Fibroblast of pulmonary artery (primary cell): ENCODE results near the gene PPP4R2.

Source experiments
- DNase-seq: peaks from one replicate; pipeline ENCODE4 v3.0.0-alpha.2; 2010; ENCODE audit warnings: low read depth
- H3K4me3 ChIP-seq: replicated peaks from 2 replicates; pipeline ENCODE4 v1.5.1; 2011; ENCODE audit warnings: low read depth, mild to moderate bottlenecking, control low read depth, low read length, moderate library complexity
- TF ChIP-seq, protein P1 (sequence below): IDR thresholded peaks from 2 replicates; pipeline ENCODE4 v1.5.1; 2011; ENCODE audit warnings: mild to moderate bottlenecking, control low read depth, low read length, inconsistent platforms; ENCODE audit errors: missing control alignments

PPP4R2 gene

DNA sequence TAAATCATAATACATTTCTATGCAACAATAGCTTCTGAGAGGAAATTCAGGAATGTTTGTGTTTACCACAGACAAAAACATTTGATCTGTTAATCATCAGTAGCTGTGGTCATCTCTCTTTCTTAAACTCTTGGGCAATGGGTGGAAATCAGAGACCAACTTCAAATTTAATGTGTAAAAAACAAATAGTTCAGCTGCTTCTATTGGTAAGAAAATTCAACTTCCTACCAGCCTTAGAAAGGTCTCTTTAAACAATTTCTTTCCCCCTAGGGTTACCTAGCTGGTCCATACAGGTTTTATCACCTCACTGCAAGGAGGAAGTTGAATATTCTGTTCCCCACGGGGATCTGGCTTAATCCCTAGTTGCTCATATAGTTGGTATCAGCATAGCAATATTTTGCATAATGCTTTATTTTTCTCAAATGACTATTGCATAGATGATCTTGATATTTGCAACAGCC, 20.3 kb upstream of the PPP4R2 start:
- H3K4me3 ChIP-seq = no peak overlapping the region
- DNase-seq = peak; percentile 71
- TF ChIP-seq, protein P1, sequence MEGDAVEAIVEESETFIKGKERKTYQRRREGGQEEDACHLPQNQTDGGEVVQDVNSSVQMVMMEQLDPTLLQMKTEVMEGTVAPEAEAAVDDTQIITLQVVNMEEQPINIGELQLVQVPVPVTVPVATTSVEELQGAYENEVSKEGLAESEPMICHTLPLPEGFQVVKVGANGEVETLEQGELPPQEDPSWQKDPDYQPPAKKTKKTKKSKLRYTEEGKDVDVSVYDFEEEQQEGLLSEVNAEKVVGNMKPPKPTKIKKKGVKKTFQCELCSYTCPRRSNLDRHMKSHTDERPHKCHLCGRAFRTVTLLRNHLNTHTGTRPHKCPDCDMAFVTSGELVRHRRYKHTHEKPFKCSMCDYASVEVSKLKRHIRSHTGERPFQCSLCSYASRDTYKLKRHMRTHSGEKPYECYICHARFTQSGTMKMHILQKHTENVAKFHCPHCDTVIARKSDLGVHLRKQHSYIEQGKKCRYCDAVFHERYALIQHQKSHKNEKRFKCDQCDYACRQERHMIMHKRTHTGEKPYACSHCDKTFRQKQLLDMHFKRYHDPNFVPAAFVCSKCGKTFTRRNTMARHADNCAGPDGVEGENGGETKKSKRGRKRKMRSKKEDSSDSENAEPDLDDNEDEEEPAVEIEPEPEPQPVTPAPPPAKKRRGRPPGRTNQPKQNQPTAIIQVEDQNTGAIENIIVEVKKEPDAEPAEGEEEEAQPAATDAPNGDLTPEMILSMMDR = no peak

DNA sequence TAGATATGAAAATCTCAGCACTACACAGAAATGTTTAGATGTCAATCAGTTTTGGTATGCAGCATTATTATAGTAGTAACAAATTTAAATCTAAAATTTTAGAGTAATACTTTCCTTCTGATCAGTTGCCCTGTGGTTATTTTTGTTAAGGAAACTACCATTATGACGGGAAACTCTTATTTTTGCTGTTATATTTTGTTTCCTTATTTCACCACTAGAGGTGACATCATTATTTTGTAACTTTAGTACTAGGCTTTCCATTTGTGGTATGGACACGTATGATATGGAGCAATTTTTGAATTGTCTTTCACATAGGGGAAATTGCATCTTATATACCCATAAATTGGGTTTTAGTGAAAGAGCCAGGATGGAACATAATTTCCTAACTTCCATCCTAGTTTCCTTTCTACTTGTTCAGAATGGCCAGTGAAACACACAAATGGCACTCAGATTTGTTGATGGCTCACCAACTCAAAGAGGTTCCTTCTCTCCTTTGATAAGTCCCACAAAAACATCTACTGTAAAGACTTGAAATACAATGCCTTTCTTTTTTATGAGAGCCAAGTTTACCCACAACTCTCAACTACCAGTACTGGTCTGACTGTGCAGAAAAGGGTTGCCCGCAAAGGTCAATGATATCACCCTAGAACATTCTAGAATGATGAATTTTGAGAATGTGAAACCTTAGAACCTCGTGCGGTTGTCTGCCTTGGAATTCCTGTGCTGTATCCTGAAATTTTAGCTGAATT, 19.4 kb upstream of the PPP4R2 start:
- H3K4me3 ChIP-seq = no peak overlapping the region
- peak; percentile 44 for DNase-seq
- TF ChIP-seq, protein P1 = no peak

DNA sequence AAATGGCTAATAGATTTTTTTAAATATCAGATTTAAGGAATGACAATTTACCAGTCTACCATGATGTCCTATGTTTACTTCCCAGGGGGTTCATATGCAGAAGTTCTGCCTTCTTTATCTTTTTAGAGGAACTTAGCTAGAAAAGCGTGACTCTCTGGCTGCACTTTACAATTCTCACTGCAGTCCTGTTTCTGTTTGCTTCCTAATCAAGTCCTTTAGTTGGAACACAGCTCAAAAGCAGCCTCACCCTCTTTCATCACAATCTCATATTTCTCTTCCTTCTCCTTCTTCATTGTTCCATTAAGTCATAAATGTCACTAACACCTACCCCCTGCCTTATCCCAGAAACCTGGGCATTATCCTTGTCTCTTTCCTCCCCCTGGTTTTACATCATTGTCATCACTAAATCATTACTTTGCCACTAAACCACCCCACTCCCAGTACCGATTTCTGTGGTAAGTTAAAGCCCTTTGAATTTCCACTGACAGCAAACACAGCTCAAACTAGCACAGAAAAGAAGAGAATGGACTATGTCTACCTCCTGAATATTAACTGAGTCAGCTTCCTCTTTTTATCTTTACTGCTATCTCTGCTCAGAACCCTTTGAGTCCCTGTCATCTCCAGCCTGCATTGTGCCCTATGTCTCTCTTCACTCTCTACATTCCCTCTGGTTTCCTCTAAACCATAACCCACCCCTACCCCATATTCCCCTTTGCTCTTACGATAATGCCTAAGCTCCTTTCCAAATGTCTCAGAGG, 13.8 kb upstream of the PPP4R2 start:
- TF ChIP-seq, protein P1 = no peak
- DNase-seq = no peak
- H3K4me3 ChIP-seq = no peak overlapping the region

DNA sequence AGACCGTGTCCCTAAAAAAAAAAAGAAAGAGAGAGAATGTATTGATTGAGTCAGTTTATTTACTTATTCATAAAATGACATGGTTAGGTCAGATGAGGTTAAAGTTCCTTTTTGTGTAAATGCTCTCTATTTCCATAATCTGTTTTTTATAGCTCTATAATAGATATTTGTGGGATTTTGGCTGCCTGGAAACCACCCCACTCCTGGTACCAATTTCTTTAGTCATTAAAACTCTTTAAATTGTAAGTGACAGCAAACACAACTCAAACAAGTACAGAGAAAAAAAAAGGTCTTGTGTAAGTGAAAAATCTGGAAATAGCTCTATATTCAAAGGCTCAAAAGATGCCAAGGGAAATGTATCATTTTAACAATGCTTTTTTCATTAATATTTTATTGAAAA, 11.0 kb upstream of the PPP4R2 start:
- no peak overlapping the region for H3K4me3 ChIP-seq
- TF ChIP-seq, protein P1 = no peak
- DNase-seq = no peak

DNA sequence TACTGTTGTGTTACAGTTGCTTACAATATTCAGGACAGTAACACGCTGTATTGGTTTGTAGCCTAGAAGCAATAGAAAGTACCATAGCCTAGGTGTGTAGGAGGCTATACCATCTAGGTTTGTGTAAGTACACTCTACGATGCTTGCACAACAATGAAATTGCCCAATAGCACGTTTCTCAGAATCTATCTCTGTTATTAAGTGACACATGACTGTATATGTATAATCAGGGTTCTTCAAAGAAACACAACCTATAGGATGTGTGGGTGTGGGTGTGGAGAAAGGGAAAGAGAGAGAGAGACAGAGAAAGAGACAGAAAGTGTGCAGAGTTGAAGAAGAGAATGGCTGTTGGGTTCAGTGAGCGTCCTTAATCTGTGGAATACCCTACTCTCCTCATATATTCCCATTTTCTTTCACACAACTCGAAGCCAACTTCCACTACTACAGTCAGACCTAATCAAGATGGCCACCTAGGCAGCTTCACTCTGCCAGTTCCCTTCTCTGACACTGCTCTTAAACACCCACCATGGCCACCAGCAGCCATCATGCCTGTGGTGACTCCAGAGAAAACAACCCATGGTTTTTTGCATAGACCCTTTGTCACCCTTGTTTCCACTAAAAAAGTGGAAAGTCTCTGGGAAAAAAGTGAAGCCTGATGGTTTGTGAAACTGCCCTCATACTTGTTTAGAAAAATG, 5.8 kb upstream of the PPP4R2 start:
- no peak overlapping the region for H3K4me3 ChIP-seq
- no peak for DNase-seq
- TF ChIP-seq, protein P1 = no peak

DNA sequence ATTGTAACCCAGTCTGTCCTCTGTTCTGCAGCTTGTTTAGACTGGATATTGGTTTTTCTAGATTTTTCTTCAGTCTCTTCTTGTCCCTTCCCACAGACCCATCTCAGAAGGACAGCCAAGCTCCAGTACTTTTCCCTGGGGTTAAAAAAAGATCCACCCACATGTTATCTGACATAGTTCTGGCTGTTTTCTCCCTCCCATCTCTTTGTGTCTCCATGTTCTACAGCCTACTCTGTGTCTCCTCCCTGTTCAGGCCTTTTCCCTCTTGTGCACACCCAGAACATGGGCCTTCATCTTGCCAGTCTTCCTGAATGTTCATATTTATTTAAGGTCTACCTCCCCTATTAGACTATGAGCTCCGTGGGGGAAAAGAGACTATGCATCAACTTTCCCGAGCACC, 5.1 kb upstream of the PPP4R2 start:
- DNase-seq = no peak
- no peak overlapping the region for H3K4me3 ChIP-seq
- TF ChIP-seq, protein P1 = no peak
